ENCODE results near the gene EIF3B. TPM values are rescaled to one million over a fixed set of nuclear protein-coding genes. Genes with fewer than 3 reads are reported as not detected.
A peak's percentile ranks its signal among the peaks of the same experiment; 100 is the strongest.
"Not testable (repeated sequence)": the region's sequence is repeated elsewhere in the genome, so short reads cannot be mapped to it uniquely, and the experiment has no call there.

Gene EIF3B
- total RNA-seq, result 100 to 1,000 TPM; 166 to 167 TPM
- polyA plus RNA-seq (2013, experiment 1 of 2), result 91.5 TPM
- 101 TPM for polyA plus RNA-seq (2013, experiment 2 of 2)
- total RNA-seq, result 129 to 811 (median 215) reads per million in 172 experiments

DNA sequence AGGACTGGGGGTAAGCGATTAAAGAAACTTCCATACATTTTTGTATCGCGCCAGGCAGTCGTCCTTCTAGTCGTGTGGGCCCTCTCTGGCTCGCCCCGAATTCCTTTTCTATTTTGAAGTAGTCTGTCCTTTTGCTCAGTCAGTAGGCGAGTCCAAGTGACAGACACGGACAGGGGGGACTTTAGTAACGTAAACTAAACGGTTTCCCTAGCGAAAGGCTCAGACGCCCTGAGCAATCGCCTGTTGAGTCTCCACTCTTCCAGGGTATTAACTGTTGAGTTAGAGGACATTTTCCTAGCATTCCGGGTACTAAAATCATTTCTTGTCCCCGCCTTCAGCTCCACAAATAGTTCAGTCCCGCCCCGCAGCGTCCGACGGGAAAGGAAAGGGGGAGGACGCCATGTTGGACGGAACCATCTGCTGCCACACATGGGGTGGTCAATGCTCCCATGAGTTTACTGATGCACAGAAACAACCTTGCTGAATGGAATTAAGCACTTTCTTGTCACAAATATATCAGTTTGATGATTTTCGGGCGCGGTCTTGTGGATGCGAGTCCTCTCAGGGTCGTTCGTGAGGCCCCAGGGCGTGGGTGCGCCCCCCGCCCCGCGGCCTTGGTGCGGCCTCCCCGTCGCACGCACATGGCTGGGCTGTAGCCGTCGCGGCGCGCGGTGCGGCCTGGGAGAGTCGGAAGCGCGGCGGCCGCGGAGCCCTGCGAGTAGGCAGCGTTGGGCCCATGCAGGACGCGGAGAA is at the start of gene EIF3B:
EIF3B (plus strand) TSS at position 642 of the 753 bp plus-strand sequence; CDS start at position 737, 95 bp downstream.
- Mint-ChIP-seq H3K27ac (peak within 1 kb of the TSS; percentile 100), H3K4me1 (ENCODE audit: low read depth) (peaks cover 37% of the 10 kb centered on the region), H3K4me3 (peak within 1 kb of the TSS; percentile 92), H3K27me3 (no peaks in the 10 kb centered on the region), H3K36me3 (ENCODE audit: low read depth) (peaks cover 27% of the 10 kb centered on the region), H3K9me3 (no peaks in the 10 kb centered on the region)
- peak within 1 kb of the TSS; percentile 99 to 100 for H3K27ac ChIP-seq (ENCODE audit: low read depth in 1 of 2, low read length in 2 of 2)
- POLR2A ChIA-PET, result interaction anchor here (0.7 to 2.1 kb wide), 24 partner anchors 11 to 822 kb away, joined by 3 to 27 read pairs (median 5); partner anchors contain the start of genes CHST12, MAD1L1, MRM2 and NUDT1
- H3K36me3 ChIP-seq (ENCODE audit: insufficient read depth, low read length), result peaks cover 15% of the 10 kb centered on the region
- H3K9me3 ChIP-seq (ENCODE audit: control insufficient read depth in 1 of 2, insufficient read depth in 1 of 2, low read length in 2 of 2), result no peaks in the 10 kb centered on the region
- intact Hi-C loops (cut with DNase I, micrococcal nuclease), result loop anchor here (1.0 to 5.0 kb wide), 4 partner anchors 40 to 203 kb away; partner anchors contain the start of genes SNX8 (in 2 of the 2), BRAT1 (in 1 of the 2), CHST12 (in 1 of the 2) and IQCE (in 1 of the 2)
- peaks cover 53% of the 10 kb centered on the region for H3K4me1 ChIP-seq (ENCODE audit: insufficient read depth, low read length)
- peak within 1 kb of the TSS; percentile 85 for H3K4me3 ChIP-seq (ENCODE audit: low read length)
- H3K27me3 ChIP-seq (ENCODE audit: control insufficient read depth in 1 of 2, insufficient read depth in 2 of 2, low read length in 2 of 2), result no peaks in the 10 kb centered on the region
- DNase-seq (peak; percentile 81 to 96 (median 88)), ATAC-seq (ENCODE audit: poor library complexity) (peak; percentile 86)
- TF ChIP-seq, protein P1, sequence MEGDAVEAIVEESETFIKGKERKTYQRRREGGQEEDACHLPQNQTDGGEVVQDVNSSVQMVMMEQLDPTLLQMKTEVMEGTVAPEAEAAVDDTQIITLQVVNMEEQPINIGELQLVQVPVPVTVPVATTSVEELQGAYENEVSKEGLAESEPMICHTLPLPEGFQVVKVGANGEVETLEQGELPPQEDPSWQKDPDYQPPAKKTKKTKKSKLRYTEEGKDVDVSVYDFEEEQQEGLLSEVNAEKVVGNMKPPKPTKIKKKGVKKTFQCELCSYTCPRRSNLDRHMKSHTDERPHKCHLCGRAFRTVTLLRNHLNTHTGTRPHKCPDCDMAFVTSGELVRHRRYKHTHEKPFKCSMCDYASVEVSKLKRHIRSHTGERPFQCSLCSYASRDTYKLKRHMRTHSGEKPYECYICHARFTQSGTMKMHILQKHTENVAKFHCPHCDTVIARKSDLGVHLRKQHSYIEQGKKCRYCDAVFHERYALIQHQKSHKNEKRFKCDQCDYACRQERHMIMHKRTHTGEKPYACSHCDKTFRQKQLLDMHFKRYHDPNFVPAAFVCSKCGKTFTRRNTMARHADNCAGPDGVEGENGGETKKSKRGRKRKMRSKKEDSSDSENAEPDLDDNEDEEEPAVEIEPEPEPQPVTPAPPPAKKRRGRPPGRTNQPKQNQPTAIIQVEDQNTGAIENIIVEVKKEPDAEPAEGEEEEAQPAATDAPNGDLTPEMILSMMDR (IDR thresholded peaks at IDR 0.05), result no peak
- CTCF ChIA-PET, result interaction anchor here (0.8 to 1.0 kb wide), 2 partner anchors 77 to 880 kb away, joined by 3 to 4 read pairs; no protein-coding TSS in a partner anchor

DNA sequence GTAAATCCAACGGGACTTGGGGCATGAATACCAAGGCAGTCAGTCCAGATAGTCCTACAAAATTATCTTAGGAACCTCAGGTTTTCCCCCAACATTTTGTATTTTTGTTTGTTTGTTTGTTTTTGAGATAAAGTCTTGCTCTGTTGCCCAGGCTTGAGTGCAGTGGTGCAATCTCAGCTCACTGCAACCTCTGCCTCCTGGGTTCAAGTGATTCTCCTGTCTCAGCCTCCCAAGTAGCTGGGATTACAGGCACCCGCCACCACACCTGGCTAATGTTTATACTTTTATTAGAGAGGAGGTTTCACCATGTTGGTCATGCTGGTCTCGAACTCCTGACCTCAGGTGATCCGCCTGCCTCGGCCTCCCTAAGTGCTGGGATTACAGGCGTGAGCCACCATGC is 49.4 kb upstream of the EIF3B start:
- intact Hi-C loops (cut with DNase I, micrococcal nuclease); H3K4me1 Mint-ChIP-seq (ENCODE audit: low read depth); H3K4me3 Mint-ChIP-seq; H3K4me3 ChIP-seq (ENCODE audit: low read length); H3K27me3 Mint-ChIP-seq; H3K27ac Mint-ChIP-seq; ATAC-seq (ENCODE audit: poor library complexity); H3K9me3 Mint-ChIP-seq; H3K4me1 ChIP-seq (ENCODE audit: insufficient read depth, low read length); H3K9me3 ChIP-seq (ENCODE audit: control insufficient read depth in 1 of 2, insufficient read depth in 1 of 2, low read length in 2 of 2); POLR2A ChIA-PET; CTCF ChIA-PET; H3K27me3 ChIP-seq (ENCODE audit: control insufficient read depth in 1 of 2, insufficient read depth in 2 of 2, low read length in 2 of 2); H3K36me3 Mint-ChIP-seq (ENCODE audit: low read depth); DNase-seq; H3K27ac ChIP-seq (ENCODE audit: low read depth in 1 of 2, low read length in 2 of 2); H3K36me3 ChIP-seq (ENCODE audit: insufficient read depth, low read length): not testable (repeated sequence)

DNA sequence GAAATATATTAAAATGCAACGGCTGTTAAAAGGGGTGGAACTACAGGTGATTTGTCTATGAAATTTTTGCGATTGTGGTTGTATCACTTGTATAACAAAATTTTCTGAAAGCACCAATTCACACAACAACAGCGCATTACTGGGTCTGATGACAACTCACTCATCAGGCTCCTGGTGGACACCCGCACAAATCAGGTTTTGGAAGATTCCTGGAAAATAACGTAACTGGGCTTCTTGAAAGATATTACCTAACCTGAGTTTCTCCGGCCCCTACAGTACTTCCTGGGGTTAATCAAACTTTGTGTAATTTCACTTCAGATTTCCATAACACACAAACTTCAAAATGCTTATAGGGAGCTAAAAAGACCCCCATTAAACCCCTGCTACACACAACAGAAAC is 47.9 kb upstream of the EIF3B start:
- Mint-ChIP-seq H3K4me1 (ENCODE audit: low read depth) (no peaks in the 10 kb centered on the region), H3K9me3 (no peaks in the 10 kb centered on the region), H3K4me3 (no peak overlapping the region), H3K27ac (no peak overlapping the region), H3K27me3 (no peaks in the 10 kb centered on the region), H3K36me3 (ENCODE audit: low read depth) (no peaks in the 10 kb centered on the region)
- H3K27ac ChIP-seq (ENCODE audit: low read depth in 1 of 2, low read length in 2 of 2), result no peak overlapping the region
- DNase-seq (no peak), ATAC-seq (ENCODE audit: poor library complexity) (no peak)
- intact Hi-C loops (cut with DNase I, micrococcal nuclease), result no loop called here
- H3K27me3 ChIP-seq (ENCODE audit: control insufficient read depth in 1 of 2, insufficient read depth in 2 of 2, low read length in 2 of 2), result no peaks in the 10 kb centered on the region
- H3K4me1 ChIP-seq (ENCODE audit: insufficient read depth, low read length), result no peaks in the 10 kb centered on the region
- ChIA-PET POLR2A (no interaction called here), CTCF (no interaction called here)
- TF ChIP-seq, protein P1 (IDR thresholded peaks at IDR 0.05), result no peak
- no peak overlapping the region for H3K4me3 ChIP-seq (ENCODE audit: low read length)
- H3K36me3 ChIP-seq (ENCODE audit: insufficient read depth, low read length), result no peaks in the 10 kb centered on the region
- peaks cover 0 to 5% of the 10 kb centered on the region in 2 experiments for H3K9me3 ChIP-seq (ENCODE audit: control insufficient read depth in 1 of 2, insufficient read depth in 1 of 2, low read length in 2 of 2)

Data from CD4-positive, alpha-beta T cell (primary cell).